Activated gamma-delta T cell treated with Interleukin-2 at 50 U/mL for 16 hours (primary cell): ENCODE data around the gene NCOR1.
"Not testable (repeated sequence)": the region's sequence is repeated elsewhere in the genome, so short reads cannot be mapped to it uniquely, and the experiment has no call there.

ENCODE experiments used
- DNase-seq: peaks from one replicate; pipeline ENCODE4 v3.0.0-alpha.2; 2020

NCOR1 gene

DNA sequence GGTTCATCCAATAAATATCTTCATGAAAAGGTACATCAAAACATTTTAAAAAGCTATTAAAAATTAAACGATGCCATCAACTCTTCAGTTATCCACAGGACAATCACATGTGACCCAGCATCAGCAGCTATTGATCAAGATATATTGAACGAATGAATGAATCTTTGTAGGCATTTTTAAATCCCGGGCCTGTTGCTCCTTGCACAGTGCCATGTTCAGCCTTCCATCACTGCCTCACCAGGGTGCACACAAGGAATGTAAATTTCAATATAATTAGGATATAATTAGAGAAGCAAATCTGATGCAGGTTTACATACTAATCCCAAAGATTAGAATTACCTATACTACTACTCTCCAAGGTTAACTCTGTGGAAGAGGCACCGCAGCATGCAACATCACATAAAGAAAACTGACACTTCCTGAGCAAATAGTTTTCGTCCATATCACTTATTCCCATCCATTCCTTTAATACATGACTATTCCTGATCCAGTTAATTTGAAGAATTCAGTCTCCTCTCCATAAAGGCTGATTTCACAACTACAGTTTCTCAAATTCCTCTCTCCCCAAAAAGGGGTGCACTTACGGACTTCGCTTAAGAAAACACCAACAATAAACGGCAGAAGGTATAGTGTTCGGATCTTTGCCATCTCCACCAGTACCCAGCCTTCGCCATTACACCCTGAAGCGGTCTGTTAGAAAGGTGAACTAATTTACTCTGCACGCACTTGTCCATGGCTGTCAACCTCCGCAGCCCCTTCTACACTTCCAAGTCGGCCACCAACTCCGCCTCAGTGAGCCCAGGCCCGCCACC is 938 bp downstream of the NCOR1 start:
- DNase-seq: no peak

- DNase-seq: no peak
Observed at GRCh38 chr17:16212793-16213192, 2.5 kb downstream of the NCOR1 start.

DNA sequence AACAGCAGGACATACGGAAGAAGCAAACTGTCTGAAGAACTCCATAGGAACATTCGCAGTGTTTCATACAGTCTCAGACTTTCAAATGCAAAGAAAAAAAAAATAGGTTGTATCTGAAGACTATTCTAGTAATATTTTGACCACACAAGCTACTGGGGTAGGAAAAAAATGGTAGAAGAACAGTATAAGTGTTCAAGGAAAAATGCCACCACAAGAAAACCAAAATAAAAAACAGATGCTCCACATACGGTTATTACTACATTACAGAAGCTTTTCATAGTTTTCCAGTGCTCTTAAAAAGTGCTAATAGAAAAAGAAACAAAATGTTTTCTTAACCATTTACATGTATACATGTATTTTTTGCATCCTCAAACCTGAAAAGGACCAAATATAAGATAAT is 3.7 kb downstream of the NCOR1 start:
- no peak for DNase-seq

DNA sequence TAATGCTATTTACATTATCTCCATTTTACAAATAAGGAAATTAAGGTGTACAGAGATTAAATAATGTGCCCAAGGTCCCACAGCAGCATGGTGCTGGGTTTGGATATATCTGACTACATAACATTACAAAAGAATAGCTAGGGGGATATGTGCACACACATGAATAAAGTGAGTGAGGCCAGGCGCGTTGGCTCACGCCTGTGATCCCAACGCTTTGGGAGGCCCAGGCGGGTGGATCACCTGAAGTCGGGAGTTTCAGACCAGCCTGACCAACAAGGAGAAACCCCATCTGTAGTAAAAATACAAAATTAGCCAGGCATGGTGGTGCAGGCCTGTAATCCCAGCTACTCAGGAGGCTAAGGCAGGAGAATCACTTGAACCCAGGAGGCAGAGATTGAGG is 10.6 kb downstream of the NCOR1 start:
- DNase-seq: not testable (repeated sequence)

- not testable (repeated sequence) for DNase-seq
Observed at GRCh38 chr17:16202554-16203500, 12.5 kb downstream of the NCOR1 start.

DNA sequence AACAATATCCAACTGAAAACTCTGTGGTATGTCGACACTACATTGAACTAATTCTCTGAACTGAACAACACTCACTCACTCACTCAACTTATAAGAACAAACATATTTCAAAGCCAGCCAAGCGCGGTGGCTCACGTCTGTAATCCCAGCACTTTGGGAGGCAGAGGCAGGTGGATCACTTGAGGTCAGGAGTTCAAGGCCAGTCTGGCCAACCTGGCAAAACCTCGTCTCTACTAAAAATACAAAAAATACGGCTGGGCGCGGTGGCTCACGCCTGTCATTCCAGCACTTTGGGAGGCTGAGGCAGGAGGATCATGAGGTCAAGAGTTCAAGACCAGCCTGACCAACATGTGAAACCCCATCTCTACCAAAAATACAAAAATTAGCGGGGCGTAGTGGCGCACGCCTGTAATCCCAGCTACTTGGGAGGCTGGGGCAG is 13.6 kb downstream of the NCOR1 start:
- DNase-seq: not testable (repeated sequence)

GRCh38 chr17:16199093-16199492 is 16.2 kb downstream of the NCOR1 start:
- no peak for DNase-seq

- DNase-seq: no peak
Observed at GRCh38 chr17:16197276-16197675, 18.1 kb downstream of the NCOR1 start.

DNA sequence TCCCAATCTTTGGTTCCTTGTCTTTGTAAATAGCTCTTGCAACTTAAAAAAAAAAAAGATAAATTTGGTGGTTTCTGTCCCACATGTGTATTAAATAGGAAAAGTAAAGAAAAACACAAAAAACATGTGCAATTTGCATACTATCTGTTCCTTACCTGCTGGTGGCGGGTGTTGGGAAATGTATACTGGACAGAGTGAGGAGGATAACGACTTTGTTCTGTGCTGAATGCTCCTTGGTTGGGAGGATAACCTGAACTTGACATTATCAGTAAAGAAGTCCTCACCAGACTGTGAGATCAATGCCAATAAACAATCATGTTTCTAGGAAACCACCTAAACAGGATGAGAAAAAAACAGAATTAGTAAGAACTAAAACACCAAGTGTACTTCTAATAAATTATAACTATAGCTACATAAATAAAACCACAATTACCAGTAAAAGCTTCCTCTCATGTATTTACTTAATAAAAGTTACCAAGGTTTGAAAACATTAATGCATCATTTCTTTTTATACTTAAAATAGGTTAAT is 21.0 kb downstream of the NCOR1 start:
- DNase-seq: not testable (repeated sequence)

DNA sequence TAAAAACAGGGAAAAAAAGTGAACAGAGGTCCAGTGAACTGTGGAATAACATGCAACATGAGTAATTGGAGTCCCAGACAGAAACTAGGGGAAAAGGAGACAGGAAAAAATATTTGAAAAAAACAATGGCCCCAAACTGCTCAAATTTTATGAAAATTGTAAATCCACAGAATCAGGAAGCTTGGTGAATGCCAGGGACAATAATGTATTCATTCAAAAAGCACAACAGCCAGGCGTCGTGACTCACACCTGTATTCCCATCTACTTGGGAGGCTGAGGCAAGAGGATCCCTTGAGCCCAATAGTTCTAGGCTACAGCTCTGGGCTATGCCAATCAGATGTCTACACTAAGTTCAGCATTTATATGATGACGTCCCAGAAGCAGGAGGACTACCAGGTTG is 23.7 kb downstream of the NCOR1 start:
- DNase-seq: no peak

DNA sequence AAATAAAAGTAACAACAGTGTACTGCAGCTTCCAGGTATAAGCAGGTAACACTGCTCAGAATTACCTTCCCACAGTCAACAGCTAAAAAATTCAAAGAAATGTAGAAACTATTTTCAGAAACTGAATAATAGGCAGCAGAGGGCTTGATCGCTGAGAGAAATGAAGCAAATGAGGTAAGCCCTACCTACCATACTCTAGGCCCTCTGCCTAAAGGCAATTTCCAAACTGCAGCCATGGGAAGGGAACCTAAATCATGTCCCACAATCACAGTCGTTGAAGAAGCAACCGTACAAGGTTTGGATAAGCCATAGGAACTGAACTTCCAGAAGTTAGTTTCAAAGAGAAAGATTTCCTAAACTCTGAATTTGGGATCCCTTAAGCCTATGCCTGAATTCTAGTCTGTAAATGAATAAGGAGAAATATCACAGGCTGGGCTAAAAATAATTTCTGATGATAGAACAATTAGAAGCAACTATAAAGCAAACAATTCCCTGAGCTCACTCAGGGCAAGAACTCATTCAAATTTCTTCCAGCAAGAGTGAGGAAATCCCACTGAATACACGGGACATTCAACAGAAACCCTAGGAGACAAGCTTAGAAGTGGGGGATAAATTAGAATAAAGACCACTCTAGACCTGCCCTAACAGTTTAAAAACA is 24.5 kb downstream of the NCOR1 start:
- DNase-seq: no peak

- no peak for DNase-seq
Observed at GRCh38 chr17:16189791-16190348, 25.5 kb downstream of the NCOR1 start.

DNA sequence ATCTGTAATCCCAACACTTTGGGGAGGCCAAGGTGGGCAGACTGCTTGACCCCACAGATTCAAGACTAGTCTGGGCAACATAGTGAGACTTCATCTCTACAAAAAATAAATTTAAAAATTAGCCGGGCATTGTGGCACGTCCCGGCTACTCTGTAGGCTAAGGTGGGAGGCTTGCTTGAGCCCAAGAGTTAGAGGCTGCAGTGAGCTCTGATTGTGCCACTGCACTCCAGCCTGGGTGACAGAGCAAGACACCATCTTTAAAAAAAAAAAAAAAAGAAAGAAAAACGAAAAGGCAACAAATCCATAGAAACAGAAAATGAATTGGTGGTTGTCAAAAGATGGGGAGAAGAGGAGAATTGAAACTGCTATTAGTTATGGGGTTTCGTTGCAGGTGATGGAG is 27.7 kb downstream of the NCOR1 start:
- no peak for DNase-seq

- DNase-seq: no peak
Observed at GRCh38 chr17:16181581-16181980, 33.8 kb downstream of the NCOR1 start.

DNA sequence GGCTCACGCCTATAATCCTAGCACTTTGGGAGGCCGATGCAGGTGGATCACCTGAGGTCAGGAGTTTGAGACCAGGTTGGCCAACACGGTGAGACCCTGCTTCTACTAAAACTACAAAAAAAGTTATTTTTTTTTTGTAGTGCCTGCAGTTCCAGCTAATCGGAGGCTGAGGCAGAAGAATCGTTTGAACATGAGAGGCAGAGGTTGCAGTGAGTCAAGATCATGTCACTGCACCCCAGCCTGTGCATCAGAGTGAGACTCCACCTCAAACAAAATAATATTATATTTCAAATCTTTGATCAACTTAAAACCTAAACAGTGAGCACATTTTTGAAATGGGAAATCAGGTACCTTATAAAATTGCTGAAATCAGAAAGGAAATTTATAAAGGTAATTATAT is 36.5 kb downstream of the NCOR1 start:
- DNase-seq: no peak

GRCh38 chr17:16171613-16172012 is 43.7 kb downstream of the NCOR1 start:
- no peak for DNase-seq

DNA sequence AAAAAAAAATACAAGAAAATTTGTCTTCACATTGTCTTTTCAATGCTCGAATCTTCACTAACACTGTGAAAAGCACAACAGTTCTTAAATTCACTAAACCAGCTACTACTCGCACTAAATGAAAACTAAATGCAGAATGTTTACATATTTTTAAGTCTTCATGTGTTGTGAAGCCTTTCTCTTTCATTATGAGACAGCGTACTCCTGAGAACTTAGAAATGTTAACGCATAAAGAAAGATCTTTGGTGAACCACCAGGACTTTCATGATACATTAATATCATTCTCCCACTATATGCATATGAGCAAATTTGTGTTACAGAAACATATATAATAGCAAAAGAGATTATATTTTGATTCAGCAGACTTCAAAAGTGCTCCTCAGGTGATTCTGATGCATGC is 48.6 kb downstream of the NCOR1 start:
- DNase-seq: not testable (repeated sequence)

DNA sequence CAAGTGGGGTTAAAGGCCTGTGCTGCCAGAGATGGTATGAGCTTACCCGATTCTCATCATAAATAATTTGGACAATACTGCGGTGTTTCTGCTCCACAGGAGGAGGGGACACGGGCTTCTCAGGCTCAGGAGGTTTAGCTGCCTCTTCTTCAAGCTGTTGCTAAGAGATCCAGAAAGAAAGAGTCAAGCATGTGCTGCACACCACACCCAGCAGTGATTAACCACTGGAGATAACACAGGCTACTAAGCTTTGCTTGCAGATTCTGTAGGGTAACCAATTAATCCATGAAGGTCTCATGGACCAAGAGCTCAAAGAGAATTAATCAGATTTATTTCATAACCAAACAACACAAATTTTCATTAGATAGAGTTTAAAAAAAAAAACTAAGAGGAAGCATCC is 56.6 kb downstream of the NCOR1 start:
- no peak for DNase-seq

- DNase-seq: no peak
Observed at GRCh38 chr17:16155536-16155935, 59.8 kb downstream of the NCOR1 start.

GRCh38 chr17:16152326-16152725 is 63.0 kb downstream of the NCOR1 start:
- not testable (repeated sequence) for DNase-seq

DNA sequence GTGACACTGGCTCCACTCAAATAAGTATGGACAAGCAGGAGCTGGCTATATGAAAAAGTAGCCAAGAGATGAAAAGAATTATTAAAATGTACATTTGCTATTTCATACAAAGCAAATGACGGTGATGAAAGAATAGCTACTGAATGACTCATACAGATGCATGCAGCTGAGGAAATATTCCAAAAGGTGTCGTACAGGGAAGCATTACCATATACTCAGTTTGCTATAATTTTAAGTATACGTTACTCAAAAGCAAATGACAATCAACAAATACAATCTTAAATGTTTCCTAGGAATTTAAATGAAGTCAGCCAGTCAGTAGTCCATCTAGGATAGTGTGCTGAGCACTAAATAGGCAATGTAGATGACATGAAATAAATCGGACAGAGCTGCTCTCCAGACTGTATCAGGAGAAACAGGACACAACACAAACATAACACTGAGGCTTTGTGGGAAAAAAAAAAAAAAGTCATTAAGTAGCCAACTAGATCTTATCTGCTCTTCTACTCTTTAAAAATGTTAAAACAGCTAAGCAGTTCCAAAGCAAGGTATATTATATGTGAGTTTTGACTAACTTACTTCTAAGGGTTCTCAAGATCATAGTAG is 65.0 kb downstream of the NCOR1 start:
- DNase-seq: no peak

GRCh38 chr17:16148596-16148995 is 66.7 kb downstream of the NCOR1 start:
- DNase-seq: no peak
